AG09309 (cell line): Measurements from ENCODE around the gene PHLPP1.

Experiments used
- DNase-seq: peaks from one replicate; pipeline ENCODE4 v3.0.0-alpha.2; 2010; ENCODE audit warnings: low read depth
- H3K4me3 ChIP-seq: 2 replicates; pipeline ENCODE4 v1.5.1; 2011; ENCODE audit warnings: mild to moderate bottlenecking, low read depth, low read length, moderate library complexity; ENCODE audit not compliant: control insufficient read depth
- CTCF ChIP-seq: IDR thresholded peaks from 2 replicates; pipeline ENCODE4 v1.5.1; 2011; ENCODE audit warnings: mild to moderate bottlenecking, low read depth, low read length, inconsistent platforms; ENCODE audit not compliant: insufficient read depth, control insufficient read depth; ENCODE audit errors: missing control alignments

Gene PHLPP1

DNA sequence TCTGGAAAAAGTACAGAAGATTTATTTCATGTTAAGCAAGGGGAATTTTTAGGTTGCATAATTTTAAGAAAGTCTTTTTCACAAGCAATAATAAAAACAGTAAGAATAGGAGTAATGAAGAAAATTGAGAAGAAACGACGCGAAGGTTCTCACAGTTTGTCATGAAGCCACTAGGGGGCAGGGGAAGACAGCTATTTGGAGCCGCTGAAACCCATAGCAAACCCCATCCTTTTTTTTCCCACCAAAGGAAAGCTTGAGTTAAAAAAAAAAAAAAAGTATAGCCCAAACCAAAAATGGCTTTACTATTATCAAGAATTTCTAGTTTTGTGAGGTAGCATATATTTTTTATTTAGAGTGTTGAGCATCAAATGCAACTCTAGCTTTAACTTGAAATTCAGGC is 300.9 kb downstream of the PHLPP1 start:
- TF ChIP-seq CTCF = peak; percentile 76
- DNase-seq = peak; percentile 24
- H3K4me3 ChIP-seq = no peak overlapping the region

DNA sequence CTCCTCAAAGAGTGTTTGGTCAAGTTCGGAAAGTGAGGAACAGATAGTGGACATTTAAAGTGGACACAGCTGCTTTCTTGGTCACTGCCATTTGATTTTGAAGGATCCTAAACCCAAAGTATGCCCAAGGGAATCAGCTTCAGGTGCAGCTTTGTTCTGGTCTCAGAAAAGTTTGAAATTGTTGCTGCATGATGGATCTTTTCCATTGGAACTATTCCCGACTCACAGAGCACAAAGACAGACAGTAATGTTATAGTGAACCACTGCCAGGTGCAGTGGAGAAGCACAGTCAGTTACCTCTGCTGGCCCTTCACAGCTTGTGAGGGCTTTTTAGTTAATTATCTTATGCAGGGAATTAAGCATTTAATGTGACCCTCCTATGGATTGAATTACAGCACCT is 301.7 kb downstream of the PHLPP1 start:
- no peak for DNase-seq
- TF ChIP-seq CTCF = no peak

DNA sequence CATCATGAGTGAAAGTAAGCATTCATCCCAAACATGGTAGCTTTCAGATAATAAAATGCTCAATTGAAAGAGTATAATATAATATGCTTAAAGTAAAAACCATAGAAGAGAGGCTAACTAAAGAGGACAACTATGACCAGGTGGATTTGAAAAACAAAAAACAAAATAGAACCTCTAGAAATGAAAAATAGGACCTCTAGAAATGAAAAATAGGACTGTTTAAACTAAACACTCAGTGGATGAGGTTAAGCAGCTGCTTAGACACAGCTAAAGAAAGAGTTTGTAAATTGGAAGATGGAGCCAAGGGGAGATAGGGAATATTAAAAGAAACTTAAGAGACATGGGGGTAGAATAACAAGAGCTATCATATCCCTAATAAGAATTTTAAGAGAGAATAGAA is 302.6 kb downstream of the PHLPP1 start:
- H3K4me3 ChIP-seq = no peak overlapping the region
- TF ChIP-seq CTCF = no peak
- DNase-seq = no peak

More for the DNA sequence above, 301.7 kb downstream of the PHLPP1 start:
- H3K4me3 ChIP-seq = no peak overlapping the region

DNA sequence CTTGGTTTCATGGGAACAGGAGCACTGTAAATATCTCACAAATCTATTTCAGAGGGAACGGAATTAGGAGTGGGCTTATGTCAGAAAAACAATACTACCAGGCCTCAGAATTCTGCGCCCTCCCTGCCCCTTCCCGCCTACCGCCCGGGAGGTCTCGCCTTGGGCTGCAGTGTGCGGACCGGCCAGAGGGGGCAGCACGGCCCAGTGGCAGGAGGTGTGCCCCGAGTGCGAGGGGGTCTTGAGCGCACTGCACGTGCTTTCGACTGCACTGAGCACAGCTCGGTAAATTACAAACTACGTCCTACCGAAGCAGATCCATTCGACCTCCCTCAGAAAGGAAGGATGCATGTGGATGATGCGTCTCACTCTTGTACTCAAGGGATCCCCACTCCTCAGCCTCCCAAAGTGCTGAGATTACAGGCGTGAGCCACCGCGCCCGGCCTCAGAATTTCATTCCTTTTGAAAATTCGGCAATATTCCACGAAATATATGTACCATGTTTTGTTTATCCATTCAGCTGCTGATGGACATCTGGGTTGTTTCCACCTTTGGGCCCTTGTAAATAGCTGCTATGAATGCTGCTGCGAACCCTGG is 307.2 kb downstream of the PHLPP1 start:
- DNase-seq = no peak
- peak; percentile 53 for TF ChIP-seq CTCF
- no peak overlapping the region for H3K4me3 ChIP-seq

DNA sequence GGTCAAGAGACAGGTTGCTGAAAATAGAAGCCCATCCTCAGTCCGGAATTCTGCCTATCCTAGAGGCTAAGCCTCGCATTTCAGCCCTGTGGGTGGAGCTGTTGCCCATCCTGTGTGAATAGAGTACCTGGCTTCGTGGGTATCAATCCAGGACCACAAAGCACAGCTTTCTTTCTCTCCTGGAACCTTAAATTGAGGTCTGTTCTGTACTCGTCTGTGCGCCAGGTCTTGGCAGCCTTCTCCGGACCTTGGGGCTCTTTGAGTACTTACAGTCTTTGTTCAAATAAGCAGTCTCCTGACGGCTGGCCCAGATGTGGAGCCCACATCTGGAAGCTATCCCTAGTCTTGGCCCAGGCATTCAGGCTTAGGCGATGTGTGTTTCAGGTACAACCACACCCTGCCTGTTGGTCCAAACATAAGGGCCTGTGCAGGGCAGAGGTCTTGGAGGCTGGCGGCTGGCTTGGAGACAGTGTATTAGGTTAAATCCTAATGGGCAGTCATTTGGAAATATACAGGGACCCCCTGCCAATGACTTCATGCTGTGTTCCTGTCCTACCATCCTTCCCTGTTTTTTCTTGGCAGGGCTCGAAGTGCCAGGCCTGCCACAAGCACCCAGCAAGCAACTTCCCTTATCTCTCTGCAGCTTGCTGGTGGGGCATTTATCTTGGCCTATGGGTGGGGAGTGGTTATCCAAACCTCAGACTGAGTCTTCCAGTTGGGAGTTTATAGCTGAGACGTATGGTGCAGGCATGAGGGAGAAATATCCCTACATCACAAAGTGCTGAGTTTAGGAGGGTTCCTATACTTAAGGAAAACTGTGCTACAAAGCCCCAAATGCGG is 310.1 kb downstream of the PHLPP1 start:
- no peak for DNase-seq
- no peak overlapping the region for H3K4me3 ChIP-seq
- no peak for TF ChIP-seq CTCF

GRCh38 chr18:63028380-63028779 is 313.0 kb downstream of the PHLPP1 start:
- DNase-seq = no peak
- H3K4me3 ChIP-seq = no peak overlapping the region
- TF ChIP-seq CTCF = no peak
